ENCODE data around the gene INHA. TPM values are rescaled to one million over a fixed set of nuclear protein-coding genes. Genes with fewer than 3 reads are reported as not detected.

INHA gene
- polyA plus RNA-seq, 10 donors = 0.16 to 1.5 (median 0.57) TPM

- DNase-seq = no peak
Observed at GRCh38 chr2:219573166-219573565, 1.1 kb downstream of the INHA start.

GRCh38 chr2:219574484-219575311 lies 2.6 kb downstream of the INHA start:
- DNase-seq = no peak

- DNase-seq = no peak
Observed at GRCh38 chr2:219575566-219576504, 3.7 kb downstream of the INHA start.

- DNase-seq = peak in 1 of 3 donors; percentile 59
Observed at GRCh38 chr2:219576505-219577388, 4.6 kb downstream of the INHA start.

GRCh38 chr2:219578811-219579613 lies 6.9 kb downstream of the INHA start:
- no peak for DNase-seq

GRCh38 chr2:219581346-219581745 lies 9.2 kb downstream of the INHA start:
- DNase-seq = no peak

GRCh38 chr2:219591091-219591490 lies 19.0 kb downstream of the INHA start:
- no peak for DNase-seq

- peak in 1 of 3 donors; percentile 49 for DNase-seq
Observed at GRCh38 chr2:219592736-219593135, 20.6 kb downstream of the INHA start.

GRCh38 chr2:219593154-219593553 lies 21.0 kb downstream of the INHA start:
- DNase-seq = no peak

- DNase-seq = peak; percentile 47 to 92 (median 79)
Observed at GRCh38 chr2:219595256-219595655, 23.1 kb downstream of the INHA start.

- DNase-seq = peak in 1 of 3 donors; percentile 31
Observed at GRCh38 chr2:219596954-219597551, 24.9 kb downstream of the INHA start.

GRCh38 chr2:219597552-219598307 lies 25.6 kb downstream of the INHA start, which contains the start of gene STK11IP:
Gene STK11IP (plus strand): TSS chr2:219597857. CDS start chr2:219598120, 263 bp downstream.
- DNase-seq = peak; percentile 96 to 99 (median 97)

- DNase-seq = no peak
Observed at GRCh38 chr2:219598308-219599078, 26.4 kb downstream of the INHA start.

GRCh38 chr2:219603771-219604170 lies 31.7 kb downstream of the INHA start:
- no peak for DNase-seq

- DNase-seq = no peak
Observed at GRCh38 chr2:219605607-219605954, 33.5 kb downstream of the INHA start.

- no peak for DNase-seq
Observed at GRCh38 chr2:219607931-219608330, 35.8 kb downstream of the INHA start.

GRCh38 chr2:219608399-219608964 lies 36.4 kb downstream of the INHA start:
- no peak for DNase-seq

GRCh38 chr2:219609149-219609750 lies 37.1 kb downstream of the INHA start:
- no peak for DNase-seq
